HG02852 (cell line): ENCODE results near the gene PNO1.
"Not testable (repeated sequence)": the region's sequence is repeated elsewhere in the genome, so short reads cannot be mapped to it uniquely, and the experiment has no call there.

ENCODE experiments used
- ATAC-seq: cut with Tn5 transposase; IDR thresholded peaks from one replicate; pipeline ENCODE4 v1.9.1; 2021; ENCODE audit warnings: mild to moderate bottlenecking, moderate library complexity; ENCODE audit not compliant: unreplicated experiment

Gene PNO1

GRCh38 chr2:68156419-68156818 lies 1.3 kb upstream of the PNO1 start:
- no peak for ATAC-seq

GRCh38 chr2:68157002-68157401 lies 686 bp upstream of the PNO1 start:
- peak; percentile 30 for ATAC-seq

- ATAC-seq = no peak
Measured at GRCh38 chr2:68158134-68158447, 403 bp downstream of the PNO1 start.

DNA sequence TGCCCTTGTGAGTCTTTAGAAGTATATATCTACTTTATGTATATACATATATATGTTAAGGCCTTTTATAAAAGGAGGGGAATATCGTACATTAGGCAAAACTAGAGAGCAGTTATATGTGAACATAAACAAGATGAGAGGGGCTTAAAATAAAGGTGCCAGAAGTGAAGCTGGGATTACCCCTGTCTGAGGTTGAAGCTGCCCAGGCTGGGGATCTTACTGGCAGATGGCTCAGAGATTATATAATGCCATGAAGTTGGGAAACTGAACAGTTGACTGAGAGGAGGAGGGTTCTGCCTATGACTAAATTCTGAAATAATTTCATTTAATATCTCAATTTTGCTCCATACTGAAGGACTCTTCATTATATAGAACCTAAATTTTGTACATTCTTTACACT lies 6.0 kb downstream of the PNO1 start:
- ATAC-seq = no peak

DNA sequence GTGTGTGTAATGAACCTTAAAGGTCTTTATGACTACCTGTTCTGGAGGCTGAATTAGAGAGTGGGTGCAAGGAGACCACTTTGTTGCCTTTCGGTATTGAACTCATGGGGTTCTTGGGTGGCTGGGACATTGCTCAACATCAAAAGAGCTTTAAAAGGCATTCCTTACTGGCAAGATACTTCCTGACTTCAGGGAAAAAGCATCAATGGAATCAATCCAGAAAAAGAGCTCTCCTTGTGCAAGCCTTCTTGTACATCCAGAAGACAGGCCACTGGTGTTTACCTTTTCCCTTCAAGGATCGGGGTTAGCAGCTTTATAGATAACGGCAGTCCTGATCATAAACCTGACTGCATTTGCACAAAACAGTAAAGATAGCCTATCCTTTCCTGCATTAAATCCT lies 9.5 kb downstream of the PNO1 start:
- no peak for ATAC-seq

DNA sequence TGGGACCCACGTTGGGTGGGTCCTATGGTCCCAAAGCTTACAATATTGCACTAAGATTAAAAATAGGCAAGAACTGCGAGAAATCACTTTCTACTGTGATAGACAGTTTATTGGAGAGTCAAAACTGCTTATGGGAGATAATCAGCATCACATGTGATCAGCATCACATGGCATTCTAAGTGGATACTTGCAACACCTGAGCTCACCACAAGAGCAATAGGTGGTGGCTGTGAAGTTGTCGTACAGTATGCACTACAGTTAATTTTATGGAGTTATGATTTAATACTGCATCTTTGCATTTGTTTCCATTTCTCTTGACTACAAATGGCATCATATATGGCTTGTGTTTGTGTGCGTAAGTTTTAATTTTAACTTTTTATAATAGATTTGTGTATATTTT lies 11.6 kb downstream of the PNO1 start:
- no peak for ATAC-seq

GRCh38 chr2:68171146-68171545 lies 13.5 kb downstream of the PNO1 start:
- ATAC-seq = no peak

DNA sequence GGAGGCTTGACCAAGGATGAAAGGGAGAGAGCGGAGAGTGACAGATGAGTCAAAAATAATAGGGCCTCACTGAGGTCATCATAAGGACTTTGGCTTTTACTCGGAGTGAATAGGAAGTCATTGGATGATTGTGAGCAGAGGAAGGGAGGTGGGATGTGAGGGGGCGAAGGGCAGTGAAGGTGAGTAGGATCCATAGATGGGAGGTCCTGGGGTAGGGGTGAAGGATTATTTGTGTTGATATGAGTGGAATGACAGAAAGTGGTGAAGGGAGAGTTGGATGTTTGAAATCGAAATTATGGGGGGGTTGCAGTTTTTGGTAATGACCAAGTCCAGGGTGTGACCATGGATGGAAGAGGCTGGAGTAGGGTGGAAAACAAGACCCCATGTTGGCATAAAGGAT lies 14.0 kb downstream of the PNO1 start:
- ATAC-seq = no peak

GRCh38 chr2:68172521-68172920 lies 14.8 kb downstream of the PNO1 start:
- ATAC-seq = no peak

- no peak for ATAC-seq
Measured at GRCh38 chr2:68172990-68173700, 15.5 kb downstream of the PNO1 start.

- ATAC-seq = not testable (repeated sequence)
Measured at GRCh38 chr2:68175210-68175609, 17.5 kb downstream of the PNO1 start.

DNA sequence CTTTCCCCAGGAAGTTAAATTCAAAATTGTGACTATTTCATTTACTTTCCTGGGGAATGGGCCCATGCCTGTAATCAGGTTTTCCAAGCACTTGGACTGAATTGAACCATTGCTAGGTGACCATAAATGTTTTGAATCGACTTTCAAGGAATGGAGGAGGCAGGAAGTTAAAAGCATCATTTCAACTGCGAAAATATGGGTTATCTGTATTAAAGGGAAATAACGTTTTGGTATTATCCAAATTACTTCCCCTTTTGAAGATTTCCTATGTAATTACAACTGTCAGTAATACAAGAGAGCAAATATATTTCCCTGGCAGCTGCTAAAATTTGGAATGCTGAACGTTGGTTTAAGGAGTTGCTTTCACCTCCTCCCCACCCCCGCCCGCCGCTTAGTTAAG lies 19.0 kb downstream of the PNO1 start:
- no peak for ATAC-seq

GRCh38 chr2:68177541-68177940 lies 19.9 kb downstream of the PNO1 start:
- no peak for ATAC-seq

DNA sequence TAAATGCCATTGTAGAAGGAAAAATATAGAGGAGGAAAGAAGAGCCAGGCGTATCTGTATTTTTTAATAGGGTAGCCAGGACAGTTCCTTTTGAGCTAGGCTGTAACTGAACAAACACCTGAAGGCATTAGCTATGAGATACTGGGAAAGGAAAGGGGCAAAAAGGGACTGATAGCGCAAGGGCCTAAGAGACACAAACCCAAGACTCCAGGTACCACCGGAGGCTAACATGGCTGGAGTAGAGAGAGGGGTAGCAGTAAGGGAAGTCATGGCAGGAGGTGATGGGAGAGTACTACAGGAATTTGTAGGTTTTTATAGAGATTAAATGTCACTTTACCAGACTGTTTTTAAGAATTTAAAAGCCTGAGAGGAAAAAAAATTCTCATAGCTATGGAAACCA lies 20.7 kb downstream of the PNO1 start:
- ATAC-seq = no peak

DNA sequence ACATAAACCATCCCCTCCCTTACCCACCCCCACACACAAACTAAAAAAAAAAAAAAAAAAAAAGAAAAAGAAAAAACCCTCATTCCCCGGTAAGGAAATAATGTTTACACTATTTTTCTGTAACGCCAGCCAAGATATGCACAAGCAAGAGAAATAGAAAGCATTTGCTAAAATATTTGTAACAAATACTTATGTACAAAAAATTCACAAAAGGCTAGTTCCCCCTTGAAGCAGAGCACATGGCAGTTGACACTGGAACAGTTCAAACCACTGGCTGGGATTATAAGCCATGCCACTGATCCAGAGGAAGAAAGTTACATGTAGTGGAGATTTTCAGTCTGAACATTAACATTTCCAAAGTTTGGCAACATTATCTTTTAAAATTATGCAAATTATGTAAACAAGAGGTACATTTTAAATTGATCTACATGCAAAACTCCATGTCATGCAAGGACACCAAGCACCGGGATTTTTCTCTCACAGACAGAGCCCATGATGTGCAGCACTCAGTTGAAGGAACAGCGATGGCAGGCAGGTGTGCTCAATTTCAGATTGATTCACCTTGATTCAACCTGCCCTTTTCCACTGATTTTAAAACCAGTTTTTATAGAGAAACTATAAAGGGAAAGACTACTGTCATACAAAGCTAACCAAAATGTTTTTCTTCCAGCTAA lies 21.4 kb downstream of the PNO1 start:
- ATAC-seq = no peak

DNA sequence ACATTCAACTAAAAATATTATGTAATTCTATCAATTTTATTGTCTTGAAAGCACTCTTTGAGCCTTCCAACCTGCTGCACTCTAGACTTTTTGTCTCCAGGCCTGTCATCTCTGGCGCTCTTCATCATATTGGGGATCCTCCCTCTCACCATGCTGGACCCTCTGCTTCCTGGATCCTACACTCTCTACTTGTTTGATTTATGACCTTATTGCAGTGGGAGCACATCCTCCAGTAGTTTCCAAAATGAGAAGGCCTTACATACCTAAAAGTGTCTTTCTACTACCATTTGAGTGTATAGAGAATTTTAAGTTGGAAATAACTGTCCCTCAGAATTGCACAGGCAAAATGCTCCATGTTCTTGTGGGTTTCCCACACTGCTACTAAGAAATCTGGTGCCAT lies 25.2 kb downstream of the PNO1 start:
- ATAC-seq = no peak

GRCh38 chr2:68185541-68186164 lies 28.0 kb downstream of the PNO1 start:
- no peak for ATAC-seq

- no peak for ATAC-seq
Measured at GRCh38 chr2:68187329-68187728, 29.6 kb downstream of the PNO1 start.

- no peak for ATAC-seq
Measured at GRCh38 chr2:68188831-68189230, 31.1 kb downstream of the PNO1 start.

GRCh38 chr2:68189991-68190784 lies 32.5 kb downstream of the PNO1 start:
- ATAC-seq = no peak

DNA sequence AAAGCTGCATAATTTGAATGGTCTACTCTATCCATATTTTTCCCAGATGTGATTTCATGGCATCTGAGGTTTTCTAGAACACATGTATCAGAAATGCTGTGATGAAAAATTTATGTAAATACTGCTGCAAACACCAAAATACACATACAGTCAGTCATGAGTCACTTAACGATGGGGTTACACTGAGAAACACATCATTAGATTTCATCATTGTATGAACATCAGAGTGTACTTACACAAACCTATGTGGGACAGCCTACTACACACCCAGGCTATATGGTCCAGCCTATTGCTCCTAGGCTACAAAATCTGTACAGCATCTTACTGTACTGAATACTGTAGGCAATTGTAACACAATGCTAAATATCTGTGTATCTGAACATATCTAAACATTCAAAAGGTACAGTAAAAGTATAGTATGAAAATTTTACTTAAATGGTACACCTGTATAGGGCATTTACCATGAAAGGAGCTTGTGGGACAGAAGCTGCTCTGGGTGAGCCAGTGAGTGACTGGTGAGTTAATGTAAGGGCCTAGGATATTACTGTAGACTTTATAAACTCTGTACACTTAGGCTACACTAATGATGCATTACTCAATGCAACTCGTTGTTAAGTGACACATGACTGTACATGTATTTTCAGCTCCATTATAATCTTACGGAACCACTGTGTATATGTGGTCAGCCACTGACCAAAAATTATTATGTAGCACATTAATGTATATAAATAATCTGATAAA lies 33.5 kb downstream of the PNO1 start:
- ATAC-seq = no peak
